GM18868 (cell line): Measurements from ENCODE around the gene PRPSAP2.
"Not testable (repeated sequence)": the region's sequence is repeated elsewhere in the genome, so short reads cannot be mapped to it uniquely, and the experiment has no call there.

Source experiments
- ATAC-seq: cut with Tn5 transposase; IDR thresholded peaks from one replicate; pipeline ENCODE4 v1.9.1; 2021; ENCODE audit warnings: mild to moderate bottlenecking, moderate library complexity; ENCODE audit not compliant: unreplicated experiment

PRPSAP2 gene, protein sequence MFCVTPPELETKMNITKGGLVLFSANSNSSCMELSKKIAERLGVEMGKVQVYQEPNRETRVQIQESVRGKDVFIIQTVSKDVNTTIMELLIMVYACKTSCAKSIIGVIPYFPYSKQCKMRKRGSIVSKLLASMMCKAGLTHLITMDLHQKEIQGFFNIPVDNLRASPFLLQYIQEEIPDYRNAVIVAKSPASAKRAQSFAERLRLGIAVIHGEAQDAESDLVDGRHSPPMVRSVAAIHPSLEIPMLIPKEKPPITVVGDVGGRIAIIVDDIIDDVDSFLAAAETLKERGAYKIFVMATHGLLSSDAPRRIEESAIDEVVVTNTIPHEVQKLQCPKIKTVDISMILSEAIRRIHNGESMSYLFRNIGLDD

DNA sequence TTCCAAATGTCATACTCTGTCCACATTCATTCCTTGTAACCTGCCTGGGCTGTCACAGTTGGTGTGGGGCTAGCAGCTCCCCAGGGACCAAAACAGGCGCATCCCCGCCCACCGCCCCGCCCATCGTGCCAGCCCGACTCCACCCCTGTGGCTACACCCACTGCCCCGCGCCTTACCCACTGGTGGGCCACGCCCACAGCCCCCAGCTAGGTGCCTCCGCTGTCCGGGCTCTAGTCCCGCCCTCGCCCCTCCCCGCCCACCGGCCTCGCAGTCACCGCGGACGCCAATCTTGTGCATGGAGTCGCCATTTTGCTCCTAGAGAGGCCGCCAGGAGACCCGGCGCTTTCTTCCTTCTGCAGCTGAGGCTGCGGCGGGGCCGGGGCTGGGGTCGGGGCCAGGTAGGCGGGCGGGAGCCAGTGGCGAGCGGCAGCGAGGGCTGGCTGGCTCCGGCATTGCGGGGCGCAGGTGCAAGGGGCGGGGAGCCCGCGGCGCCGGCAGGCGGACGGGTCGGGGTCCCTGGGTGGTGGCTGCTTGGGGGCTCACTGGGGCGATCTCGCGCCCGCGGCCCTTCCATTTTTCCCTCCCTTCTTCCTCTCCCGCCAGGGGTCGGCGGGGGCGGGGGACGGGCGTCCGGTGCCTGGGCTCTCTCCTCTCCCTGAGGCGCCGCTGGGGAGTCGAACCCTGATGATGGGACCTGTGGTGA is at the start of gene PRPSAP2:
Gene PRPSAP2 (plus strand): TSS at position 268 of the 703 bp plus-strand sequence. CDS start 7,703 bp downstream, outside the sequence.
- peak; percentile 43 for ATAC-seq

DNA sequence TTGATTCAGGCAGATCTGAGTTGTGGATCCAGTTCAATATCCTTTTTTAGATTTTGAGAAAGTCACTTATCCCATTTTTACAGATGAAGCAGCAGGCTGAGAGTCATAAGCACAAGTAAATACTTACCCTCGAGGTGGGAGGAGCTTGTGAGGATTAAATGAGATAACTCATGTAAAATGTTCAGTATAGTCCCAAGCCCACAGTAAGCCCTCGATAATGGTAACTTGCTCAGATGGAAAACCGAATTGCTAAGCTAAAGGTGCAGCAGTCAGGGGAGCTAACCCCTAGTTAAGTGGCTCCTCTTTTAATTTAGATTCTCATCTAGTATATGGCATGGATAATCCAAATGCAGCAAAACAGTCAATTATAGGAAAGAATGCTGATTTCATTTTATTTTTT is 42.0 kb upstream of the PRPSAP2 start:
- not testable (repeated sequence) for ATAC-seq

DNA sequence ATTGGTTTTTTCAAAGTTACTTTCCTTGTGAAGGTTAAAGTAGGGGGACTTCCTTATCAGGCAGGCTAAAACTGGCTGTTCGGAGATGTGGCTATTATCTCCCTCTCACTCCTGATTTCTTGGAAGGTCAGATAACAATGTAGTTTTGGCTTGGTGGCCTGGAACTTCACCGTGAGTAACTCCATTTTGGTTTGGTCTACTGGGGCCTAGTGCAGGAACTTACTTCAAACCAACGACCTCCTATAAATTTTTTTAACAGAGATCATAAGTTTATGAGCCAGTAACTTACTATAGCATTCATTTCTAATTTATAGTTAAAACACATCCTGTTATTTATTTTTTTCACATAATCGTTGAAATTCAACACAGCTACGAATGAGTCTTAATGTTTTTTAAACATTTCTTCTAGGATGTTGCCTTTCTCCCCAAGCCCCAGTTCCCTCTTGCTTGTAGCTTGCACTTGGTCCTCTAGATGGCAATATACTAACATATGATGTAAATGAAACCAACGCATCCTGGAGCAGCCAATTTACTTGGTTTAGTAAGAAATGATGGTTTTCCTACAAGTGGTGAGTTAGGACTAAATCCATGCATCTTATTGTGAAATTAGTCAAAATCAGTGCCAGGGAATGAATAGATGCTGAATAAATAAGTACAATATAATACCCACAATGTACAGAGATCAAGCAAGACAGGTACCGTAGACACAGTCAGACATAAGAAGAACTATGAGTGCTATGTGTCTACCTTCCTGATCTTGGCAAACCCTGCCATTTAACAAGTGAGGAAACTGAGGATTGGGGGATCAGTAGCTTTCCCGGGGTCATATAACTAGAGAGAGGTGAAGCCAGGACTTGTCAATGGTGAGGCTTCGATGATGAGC is 41.2 kb upstream of the PRPSAP2 start:
- ATAC-seq, result not testable (repeated sequence)

DNA sequence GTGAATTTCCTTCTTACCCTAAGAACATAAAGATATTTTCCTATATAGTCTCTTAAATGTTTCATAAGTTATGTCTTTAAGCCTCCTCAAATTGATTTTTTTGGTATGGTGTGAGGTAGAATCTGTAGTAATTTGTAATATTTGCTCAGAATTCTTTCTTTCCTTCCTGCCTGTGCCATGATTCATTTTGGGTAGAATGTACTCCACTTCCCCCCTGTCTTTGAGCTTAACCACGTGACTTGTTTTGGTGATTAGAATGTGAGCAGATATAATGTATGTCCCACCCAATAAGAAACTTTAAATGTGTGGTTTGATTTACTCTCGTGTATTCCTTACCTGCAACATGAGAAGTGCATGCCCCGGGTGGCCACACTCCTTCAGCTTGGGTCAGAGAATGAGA is 36.5 kb upstream of the PRPSAP2 start:
- not testable (repeated sequence) for ATAC-seq

DNA sequence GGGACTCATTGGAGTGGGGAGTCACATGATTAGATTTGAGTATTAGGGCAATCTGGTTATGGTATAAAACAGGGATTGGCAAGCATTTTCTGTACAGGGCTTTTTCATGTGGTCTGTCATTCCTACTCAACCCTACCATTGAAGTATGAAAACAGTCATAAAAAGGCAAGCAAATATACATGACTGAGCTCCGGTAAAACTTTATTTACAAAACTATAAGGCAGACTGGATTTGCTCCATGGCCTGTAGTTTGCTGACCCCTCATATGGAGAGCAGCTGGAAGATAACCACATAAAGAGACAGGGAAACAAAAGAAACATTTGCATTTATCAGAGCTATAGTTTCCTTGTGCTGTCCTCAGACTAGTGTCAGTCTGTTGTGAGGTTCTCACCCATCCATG is 30.3 kb upstream of the PRPSAP2 start:
- ATAC-seq, result not testable (repeated sequence)

DNA sequence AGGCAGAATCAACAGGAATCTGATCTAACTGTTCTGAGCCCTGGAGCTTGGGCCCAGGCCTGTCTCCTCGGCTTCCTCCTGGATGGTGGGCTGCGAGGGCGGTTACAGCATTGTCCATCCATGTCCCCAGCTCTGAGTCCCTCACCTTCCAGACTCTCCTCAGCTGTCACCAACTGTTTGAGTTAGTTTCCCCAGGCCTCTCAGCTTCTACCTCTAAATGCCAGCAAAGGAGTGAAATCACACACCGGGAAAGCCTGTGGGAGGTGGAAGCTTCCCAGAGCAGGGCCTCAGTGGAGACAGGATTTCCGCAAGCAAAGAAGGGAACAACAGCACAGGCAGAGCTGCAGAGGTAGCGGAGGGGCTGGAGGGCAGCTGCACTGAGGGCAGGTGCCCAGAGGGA is 9.4 kb upstream of the PRPSAP2 start:
- no peak for ATAC-seq

DNA sequence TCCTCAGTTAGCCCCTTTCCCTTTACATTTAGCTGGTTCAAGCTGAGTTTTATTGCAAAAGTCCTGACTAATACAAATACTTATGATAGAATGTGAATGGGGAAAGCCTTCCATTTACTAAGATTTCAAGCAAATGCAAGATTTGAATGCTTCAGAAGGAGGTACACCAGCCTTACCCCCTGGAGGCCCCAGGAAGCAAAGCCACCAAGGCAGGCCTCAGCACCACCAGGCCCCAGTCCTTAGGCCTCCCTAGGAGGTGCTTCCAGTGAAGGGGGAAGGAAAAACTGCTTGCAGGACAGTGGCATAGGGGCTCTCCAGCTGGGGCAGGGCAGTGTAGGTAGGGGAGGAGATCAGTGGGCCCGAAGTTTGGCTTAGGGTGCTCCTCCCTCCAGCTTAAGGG is 7.3 kb upstream of the PRPSAP2 start:
- ATAC-seq, result no peak

DNA sequence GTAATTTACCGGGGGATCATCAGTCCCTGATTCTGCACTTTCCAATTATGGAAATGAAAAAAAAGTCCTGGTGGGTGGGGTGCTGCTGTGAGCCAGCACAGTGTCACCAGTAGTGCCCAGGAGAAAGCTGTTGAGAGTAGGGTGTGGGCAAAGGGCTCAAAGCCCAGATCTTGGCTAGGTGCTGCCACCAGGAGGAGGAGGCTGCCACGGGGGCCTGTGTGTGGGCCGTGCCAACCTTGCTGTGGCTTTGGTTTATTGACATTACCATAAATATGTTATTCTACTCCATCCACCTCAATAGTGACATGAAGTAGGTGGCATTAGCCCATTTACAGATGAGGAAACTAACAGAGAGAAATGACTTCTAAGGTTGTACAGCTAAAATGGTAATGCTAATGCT is 6.7 kb upstream of the PRPSAP2 start:
- no peak for ATAC-seq

DNA sequence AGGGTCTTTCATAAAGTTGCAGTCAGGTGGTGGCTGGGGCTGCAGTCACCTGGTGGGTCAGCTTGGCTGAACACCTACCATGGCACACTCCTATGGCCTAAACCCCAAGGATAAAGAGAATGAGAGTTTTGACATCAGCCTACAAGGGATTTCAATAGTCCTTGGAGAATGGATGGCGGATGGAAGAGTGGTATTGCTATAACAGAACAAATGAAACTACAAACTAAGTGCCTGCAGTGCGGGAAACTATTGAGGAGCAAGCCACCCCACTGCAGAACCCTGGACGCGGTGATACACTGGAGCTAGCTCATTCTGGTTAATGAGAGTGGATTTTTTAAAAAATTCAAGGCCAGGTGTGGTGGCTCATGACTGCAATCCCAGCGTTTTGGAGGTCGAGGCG is 3.0 kb upstream of the PRPSAP2 start:
- no peak for ATAC-seq

DNA sequence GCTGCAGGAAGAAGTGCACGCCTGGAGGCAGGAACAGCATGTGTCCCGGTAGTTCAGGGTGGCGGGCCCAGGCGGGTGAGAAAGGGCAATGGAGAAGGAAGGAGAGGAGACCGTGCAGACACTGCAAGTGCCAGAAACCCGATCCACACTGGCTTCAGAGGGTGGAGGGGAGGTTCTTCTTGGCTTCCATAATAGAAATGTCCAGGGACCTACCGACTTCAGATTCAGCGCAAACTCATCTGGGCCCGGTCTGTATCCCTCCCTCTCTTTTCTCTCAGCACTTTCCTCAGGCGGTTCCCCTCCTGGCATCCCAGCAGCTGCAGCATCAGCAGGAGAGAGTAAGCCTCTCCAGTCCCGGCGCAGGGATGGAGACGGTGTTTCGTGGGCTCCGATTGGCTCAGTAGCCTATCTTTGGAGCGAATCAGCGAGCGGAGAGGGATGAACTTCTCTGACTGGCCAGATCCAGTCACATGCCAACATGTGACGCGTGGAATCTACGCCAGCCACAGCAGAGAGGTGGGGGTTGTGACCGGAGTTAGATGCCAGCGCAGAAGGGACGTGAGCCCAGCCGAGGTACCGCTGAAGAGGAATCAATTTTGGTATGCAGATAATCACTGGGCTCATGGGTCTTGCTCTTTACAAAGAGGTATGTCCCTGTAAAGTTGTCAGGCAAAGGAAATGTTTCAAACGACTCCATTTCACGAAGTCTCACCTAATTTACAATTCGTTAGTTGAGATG is 1.9 kb upstream of the PRPSAP2 start:
- peak; percentile 81 for ATAC-seq

DNA sequence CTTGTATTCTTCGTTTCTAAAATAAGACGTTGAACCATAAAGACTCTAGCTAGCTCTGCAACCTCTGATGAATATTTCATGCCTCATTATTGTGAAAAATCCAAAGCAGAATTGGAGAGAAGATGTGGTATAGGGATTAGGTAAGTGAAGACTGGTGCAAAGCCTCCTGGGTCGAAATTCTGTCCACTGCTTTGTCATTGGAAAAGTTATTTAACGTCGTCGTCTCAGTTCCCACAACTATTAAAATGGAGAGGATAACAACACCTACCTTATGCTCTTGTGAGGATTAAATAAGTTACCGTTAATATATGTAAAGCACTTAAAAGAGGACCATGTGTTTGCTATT is 1.4 kb upstream of the PRPSAP2 start:
- ATAC-seq, result no peak

DNA sequence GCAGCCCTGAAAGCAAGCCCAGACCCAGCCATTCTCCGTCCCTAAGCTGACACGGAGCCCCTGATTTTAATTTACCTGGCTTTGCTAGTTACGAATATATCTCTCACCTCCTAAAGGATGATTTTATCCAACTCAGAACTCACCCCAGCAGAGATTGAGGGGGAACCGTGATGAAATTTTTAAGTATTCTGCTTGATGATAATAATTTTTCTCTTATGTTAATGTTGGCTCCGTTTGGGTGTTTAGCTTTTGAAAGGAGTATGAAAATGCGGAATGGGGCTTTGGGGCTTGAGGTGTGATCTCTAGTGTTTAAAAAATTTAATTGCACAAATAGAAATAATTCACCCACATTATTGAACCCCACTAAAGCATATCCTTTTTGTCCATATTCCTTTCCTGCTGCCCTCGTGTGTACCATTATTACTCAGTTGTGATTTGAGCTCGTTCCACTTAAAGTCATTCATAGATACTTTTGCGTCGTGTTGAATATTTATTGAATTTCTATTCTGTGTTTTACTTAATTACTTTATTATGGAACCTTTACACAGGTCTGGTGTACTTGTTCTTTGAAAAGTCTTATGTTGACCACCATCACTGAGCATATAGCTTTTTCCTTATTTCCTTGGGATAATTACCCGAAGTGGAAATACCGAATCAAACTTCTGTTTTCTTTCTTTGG is 775 bp downstream of the PRPSAP2 start:
- ATAC-seq, result no peak

DNA sequence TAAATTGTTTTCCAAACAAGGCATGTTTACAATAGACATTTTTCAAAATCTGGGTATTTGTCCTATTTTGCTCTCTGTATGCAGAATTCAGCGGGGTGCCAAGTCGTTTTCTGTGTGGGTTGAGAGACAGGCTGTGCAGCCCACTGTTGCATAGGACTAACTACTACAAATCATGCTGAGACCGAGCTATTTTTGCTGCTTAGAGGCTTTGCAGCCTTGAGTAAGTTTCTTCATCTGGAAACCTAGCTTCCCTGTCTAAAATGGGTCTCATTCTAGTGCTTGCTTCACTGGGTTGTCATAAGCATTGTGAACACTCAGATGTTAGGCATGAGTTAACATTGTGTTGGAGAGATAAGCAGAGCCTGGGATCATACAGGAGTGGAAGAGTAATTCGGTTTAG is 1.3 kb downstream of the PRPSAP2 start:
- no peak for ATAC-seq

DNA sequence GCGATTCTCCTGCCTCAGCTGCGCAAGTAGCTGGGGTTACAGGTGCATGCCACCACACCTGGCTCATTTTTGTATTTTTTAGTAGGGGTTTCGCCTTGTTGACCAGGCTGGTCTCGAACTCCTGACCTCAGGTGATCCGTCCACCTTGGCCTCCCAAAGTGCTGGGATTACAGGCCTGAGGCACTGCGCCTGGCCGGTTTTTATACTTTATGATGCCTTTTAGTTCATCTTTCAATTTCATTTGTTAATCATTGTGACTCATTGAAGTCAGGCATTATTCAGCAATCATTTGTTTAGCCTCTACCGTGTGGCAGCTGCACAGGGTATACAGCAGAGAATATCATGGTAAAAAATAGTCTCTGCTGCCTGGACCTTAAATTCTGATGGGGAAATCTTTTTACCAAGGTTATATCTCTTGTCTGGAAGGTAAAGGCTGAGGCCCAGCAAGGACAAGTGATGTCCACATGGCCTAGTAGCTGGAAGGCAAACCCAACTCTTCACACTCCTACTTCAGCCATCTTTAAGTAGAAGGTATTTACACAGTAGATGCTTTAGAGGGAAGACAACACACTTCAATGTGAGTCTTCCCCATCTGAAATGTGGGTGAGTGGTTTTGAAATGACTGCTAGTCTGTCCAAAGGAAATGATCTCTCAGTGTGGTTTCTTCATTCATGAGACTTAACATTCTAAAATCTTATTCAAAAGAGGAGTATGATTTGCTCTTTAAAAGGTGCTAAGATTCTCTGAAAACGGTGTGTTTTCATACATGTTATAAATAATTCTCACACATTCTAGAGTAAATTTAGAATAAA is 2.4 kb downstream of the PRPSAP2 start:
- peak; percentile 47 for ATAC-seq

DNA sequence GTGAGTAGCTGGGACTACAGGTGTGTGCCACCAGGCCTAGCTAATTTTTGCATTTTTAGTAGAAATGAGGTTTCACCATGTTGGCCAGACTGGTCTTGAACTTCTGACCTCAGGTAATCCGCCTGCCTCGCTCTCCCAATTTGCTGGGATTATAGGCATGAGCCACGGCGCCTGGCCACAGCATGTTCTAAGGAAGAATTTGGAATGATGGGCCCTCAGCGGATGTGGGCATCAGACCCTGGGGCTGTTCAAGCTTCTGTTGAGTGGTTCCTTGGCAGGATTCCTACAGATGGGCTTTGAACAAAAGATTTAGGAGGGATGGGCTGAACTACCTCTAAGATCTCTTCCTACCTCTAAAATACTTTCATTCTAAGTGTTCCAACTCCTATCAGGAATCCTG is 4.1 kb downstream of the PRPSAP2 start:
- ATAC-seq, result no peak

DNA sequence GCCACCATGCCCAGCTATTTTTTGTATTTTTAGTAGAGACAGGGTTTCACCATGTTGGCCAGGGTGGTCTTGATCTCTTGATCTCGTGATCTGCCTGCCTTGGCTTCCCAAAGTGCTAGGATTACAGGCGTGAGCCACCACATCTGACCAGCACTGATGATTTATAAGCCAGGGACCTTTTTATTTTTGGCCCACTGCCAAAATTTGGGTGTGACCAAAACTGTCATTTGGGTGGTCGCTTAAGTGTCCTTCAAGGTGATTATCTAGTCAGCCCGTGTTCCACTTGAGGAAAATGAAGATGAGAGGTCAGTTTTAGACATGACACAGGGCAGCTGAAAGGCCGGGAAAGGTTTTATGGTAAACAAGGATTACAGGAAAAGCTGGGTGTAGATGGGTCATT is 7.1 kb downstream of the PRPSAP2 start:
- not testable (repeated sequence) for ATAC-seq

DNA sequence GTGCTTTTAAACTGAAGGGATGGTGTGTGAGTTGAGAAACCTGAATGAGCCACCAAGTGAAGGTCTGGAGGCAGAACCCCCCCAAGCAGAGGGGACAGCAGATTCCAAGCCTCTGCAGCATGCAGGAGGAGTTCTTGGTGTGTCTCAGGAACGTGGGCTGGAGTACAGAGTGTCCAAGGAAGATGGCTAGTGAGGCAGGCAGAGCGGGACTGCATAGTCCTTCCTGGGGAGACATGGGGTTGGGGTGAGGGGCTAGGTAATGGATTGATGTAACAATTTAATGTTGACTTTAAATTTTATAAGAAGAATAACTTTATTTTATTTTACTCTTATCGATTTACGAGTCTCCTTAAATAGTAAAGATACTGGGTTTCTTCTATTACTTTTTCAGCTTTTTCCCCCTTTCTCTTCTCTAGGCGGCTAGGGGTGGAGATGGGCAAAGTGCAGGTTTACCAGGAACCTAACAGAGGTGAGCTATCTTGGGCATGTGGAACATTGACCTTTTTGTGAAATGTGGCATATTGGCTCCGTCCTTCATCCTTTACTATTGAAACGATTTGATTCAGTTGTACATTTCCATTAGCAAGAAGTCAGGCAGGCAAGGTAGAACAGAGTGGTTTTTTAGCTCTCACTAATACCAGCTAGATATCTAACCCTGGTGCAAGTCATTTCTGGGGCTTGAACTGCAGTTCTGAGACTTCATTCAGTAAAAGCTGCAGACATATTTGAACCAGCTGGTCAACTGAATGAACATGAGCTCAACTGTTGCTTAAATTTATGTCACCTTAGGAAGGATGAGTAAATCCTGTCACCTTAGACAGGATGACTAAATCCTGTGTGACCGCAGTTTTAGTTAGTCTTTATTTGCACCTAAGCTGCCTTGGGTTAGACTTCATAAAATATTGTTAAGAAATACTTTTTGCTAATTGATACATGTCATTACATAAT is 9.2 kb downstream of the PRPSAP2 start:
- ATAC-seq, result no peak

DNA sequence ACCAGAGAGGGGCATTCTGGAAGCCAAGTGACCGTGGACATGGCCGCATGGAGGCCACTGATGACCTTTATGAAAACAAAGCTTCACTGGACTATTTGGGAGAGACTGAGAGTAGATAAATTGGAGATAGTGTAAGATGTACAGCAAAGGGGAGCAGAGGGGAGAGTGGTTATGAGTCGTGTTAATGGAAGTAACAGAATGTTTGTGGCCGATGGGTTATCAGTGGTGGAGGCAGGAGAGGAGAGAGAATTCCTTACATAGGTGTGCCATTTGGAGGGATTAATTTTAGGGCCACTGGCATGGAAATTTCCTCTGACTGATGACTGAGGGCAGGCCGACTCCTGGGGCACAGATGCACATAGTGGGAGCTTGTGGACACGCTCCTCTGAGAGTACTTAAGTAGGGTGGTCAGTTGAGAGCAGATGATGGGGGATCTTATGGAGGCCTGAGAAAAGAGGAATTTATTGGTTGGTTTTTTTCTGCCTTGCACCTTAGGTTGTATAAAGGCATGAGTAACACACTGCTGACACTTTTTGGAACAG is 19.2 kb downstream of the PRPSAP2 start:
- no peak for ATAC-seq
